ENCODE data around the gene APOBEC3B.
"Not testable (repeated sequence)": the region's sequence is repeated elsewhere in the genome, so short reads cannot be mapped to it uniquely, and the experiment has no call there.

APOBEC3B gene

DNA sequence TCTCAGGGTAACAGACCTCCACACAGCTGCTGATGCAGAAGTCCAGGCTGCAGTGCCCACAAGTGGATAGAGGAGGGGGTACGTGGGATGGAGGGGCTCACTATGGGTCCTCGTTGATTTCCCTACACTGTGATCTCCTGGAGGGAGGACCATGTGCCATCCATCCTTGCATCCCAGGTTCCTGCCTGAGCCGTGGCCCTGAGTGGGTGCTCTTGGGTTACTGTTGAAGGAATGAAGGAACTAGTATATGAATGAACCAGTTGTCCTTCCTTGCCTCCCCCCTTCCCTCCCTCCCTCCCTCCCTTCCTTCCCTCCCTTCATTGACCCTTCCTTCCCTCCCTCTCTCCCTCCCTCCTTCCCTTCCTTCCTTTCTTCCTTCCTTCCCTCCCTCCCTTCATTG lies 15.4 kb downstream of the APOBEC3B start:
- no peak for DNase-seq (ENCODE audit: low read depth)

DNA sequence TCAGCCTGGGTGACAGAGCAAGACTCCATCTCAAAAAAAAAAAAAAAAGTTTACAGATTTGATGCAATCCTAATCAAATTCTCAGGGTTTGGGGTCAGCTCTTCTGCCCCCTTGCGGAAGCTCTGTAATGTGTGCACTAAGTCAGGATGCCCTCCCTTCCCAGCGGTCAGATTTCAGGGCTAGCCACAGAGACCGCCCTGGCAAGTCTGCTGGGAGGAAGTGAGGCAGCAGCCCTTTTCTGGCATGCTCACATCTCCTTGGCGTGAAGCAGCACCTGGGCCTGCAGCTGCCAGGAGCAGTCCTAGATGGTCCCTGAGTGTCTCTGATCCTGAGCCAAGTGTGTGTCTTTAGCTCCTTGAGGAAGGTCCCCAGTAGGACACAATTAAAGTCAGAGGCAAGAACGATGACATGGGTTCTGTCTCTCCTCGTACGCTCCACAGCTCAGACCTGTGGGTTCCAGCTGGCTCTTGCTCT lies 21.1 kb downstream of the APOBEC3B start:
- DNase-seq (ENCODE audit: low read depth) = peak; percentile 82

DNA sequence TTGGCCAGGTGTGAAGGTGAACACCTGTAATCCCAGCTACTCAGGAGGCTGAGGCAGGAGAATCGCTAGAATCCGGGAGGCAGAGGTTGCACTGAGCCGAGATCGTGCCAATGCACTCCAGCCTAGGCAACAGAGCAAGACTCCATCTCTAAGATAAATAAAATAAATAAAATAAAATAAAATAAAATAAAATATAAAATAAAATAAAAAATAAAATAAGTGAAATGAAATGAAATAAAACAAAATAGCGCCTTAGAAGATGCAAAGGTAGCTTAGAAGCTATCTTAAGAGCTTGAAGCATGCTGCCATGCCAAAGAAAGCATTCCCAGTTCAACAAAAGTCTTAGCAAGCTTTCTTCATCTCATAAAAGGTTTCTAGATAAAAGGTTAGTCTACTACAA lies 25.0 kb downstream of the APOBEC3B start:
- DNase-seq (ENCODE audit: low read depth) = no peak

DNA sequence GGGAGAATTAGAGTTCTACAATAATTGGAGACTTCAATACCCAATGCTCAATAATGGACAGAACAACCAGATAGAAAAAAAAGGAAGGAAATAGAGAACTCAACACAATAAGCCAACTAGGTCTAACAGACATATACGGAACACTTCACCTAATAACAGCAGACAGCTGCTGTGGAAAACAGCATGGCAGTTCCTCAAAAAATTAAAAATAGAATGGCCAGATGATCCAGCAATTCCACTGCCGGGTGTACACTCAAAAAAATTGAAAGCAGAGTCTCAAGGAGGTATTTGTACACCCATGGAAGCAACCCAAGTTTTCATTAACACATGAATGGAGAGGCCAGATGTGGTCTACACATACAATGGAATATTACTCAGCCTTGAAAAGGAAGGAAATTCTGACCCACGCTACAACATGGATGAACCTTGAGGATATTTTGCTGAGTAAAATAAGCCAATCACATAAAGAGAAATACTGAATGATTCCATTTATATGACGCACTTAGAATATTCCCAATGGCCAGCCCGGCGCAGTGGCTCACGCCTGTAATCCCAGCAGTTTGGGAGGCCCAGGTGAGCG lies 26.2 kb downstream of the APOBEC3B start:
- not testable (repeated sequence) for DNase-seq (ENCODE audit: low read depth)

- DNase-seq (ENCODE audit: low read depth) = no peak
Measured at GRCh38 chr22:39010946-39011345, 28.8 kb downstream of the APOBEC3B start.

DNA sequence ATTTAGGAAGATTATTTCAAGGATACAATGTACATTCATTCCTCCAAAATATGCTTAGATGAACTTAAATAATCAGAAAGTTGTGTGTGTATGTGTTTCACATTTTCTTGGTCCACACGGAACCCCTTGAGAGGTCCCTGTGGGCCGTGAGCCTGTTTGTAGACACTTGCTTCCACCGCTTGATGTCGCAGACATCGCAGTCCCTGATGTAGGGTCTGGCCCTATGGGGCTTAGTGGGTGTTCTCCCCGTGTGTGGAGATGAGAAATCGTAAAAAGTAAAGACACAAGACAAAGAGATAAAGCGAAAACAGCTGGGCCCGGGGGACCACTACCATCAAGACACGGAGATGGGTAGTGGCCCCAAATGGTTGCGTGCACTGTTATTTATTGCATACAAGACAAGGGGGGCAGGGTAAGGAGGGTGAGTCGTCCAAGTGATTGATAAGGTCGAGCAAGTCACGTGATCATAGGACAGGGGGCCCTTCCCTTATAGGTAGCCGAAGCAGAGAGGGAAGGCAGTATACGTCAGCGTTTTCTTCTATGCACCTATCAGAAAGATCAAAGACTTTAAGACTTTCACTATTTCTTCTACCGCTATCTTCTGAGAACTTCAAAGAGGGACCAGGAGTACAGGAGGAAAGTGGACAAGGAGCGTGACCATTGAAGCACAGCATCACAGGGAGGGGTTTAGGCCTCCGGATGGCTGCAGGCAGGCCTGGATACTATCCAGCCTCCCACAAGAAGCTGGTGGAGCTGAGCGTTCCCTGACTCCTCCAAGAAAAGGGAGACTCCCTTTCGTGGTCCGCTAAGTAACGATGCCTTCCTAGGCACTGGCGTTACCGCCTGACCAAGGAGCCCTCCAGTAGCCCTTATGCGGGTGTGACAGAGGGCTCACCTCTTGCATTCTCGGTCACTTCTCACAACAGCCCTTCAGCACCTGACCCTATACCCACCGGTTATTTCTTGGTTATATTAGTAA lies 30.7 kb downstream of the APOBEC3B start:
- peak; percentile 61 for DNase-seq (ENCODE audit: low read depth)

- not testable (repeated sequence) for DNase-seq (ENCODE audit: low read depth)
Measured at GRCh38 chr22:39013561-39013941, 31.4 kb downstream of the APOBEC3B start.

GRCh38 chr22:39013942-39014722 lies 32.0 kb downstream of the APOBEC3B start, which contains the start of gene APOBEC3C:
Gene APOBEC3C (plus strand): TSS chr22:39014257. CDS start chr22:39014363, 106 bp downstream.
- DNase-seq (ENCODE audit: low read depth) = peak; percentile 94

DNA sequence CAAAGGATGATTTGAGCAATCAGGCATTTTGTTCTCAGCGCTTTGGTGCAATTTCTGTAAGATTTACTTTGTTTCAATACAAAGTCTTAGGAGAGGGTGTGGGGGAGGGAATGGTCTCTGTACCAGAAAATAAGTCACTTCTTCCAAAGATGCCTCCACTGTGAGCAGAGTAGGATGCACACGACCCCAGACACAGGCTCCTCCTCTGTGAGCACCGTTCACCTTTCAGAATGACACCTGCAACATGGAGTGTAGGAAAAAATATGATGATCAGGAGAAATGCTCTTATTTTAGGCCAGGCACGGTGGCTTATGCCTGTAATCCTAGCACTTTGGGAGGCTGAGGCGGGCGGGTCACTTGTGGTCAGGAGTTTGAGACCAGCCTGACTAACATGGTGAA lies 32.6 kb downstream of the APOBEC3B start:
- not testable (repeated sequence) for DNase-seq (ENCODE audit: low read depth)

DNA sequence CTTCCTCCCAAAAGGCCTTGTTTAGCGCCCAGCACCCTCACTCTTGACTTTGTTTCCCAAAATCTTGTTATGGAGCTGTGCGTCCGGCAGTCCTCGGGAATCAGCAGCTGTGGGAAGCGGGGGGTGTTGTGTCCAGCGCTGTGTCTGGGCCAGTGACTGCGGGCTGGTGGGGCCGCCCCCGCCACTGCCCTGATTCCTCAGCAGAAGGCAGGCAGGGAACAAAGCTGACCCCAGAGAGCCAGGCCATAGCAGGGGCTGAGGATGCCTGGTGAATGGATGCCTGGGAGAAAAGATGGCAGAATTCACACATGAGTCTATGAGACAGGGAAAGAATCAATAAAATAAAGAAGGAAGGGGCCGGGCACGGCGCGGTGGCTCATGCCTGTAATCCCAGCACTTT lies 34.4 kb downstream of the APOBEC3B start:
- DNase-seq (ENCODE audit: low read depth) = no peak

DNA sequence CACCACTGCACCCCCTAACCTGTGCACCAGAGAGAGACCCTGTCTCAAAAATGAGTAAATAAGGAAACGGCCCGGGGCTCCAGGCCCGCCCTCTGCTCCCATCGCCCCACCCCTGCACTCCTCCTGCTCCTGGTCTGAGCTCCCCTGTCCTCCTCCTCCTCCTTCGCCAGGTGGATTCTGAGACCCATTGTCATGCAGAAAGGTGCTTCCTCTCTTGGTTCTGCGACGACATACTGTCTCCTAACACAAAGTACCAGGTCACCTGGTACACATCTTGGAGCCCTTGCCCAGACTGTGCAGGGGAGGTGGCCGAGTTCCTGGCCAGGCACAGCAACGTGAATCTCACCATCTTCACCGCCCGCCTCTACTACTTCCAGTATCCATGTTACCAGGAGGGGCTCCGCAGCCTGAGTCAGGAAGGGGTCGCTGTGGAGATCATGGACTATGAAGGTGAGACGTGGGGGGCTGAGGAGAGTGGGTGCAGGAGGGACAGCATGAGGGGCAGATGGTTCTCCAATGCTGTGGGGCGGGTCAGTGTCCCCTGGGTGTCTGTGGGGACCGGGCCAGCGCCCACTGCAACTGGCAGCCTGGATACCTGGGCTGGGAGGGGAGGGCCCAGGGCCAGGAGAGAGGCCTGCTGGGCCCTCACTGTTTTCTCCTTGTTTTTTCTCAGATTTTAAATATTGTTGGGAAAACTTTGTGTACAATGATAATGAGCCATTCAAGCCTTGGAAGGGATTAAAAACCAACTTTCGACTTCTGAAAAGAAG lies 35.6 kb downstream of the APOBEC3B start:
- no peak for DNase-seq (ENCODE audit: low read depth)

DNA sequence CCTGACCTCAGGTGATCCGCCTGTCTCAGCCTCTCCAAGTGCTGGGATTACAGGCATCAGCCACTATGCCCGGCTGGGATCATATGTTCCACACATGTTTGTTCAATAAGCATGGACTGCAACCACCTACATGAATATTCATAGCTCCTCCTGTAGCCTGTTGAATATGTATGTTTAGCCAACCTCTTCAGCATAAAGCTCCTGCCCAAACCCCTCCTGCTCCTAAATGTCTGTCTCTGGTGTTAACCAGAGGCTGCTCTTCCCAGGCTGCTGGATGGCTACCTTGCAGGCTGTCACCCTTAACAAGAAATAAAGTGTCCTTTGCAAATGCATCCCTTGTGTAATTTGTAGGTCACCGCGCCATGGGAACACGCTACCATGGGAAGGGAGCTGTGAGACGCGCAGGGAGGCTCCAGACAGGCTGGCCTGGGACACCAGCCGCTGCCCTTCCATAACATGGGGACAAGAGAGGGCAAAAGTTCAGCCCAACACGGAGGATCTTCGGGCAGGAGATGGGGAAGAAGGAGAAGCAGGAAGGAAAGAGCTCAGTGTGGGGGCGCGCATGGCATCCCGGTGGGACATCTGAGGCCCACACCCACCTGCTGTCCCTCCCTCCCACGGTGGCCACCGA lies 38.0 kb downstream of the APOBEC3B start:
- peak; percentile 32 for DNase-seq (ENCODE audit: low read depth)

GRCh38 chr22:39021552-39022250 lies 39.6 kb downstream of the APOBEC3B start:
- DNase-seq (ENCODE audit: low read depth) = peak; percentile 6

DNA sequence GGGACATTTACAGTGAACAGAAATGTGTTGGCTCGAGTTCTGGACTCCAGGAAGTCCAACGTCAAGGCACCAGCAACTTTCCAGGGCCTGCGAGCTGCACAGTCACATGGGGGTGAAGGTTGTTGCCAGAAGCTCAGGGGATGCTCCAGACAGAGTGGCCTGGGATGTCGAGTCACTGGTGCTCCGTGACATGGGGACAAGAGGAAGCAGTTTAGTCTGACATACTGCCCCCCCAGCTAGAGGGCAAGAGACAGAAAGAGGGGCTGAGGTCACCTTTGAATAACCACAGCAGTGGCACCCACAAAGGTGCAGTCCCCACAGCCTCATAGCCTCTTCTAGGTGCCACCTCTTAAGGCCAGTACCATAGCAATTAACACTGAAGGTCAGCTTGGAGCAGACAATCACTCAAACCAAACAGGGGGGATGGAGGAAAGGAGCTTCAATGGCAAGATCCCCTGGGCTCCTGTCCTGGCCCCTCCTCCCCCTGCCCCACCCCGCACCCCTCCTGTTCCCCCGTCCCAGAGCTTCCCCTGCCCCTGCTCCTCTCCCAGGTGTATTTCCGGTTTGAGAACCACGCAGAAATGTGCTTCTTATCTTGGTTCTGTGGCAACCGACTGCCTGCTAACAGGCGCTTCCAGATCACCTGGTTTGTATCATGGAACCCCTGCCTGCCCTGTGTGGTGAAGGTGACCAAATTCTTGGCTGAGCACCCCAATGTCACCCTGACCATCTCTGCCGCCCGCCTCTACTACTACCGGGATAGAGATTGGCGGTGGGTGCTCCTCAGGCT lies 42.6 kb downstream of the APOBEC3B start:
- DNase-seq (ENCODE audit: low read depth) = no peak

- DNase-seq (ENCODE audit: low read depth) = peak; percentile 7
Measured at GRCh38 chr22:39026509-39027150, 44.5 kb downstream of the APOBEC3B start.

DNA sequence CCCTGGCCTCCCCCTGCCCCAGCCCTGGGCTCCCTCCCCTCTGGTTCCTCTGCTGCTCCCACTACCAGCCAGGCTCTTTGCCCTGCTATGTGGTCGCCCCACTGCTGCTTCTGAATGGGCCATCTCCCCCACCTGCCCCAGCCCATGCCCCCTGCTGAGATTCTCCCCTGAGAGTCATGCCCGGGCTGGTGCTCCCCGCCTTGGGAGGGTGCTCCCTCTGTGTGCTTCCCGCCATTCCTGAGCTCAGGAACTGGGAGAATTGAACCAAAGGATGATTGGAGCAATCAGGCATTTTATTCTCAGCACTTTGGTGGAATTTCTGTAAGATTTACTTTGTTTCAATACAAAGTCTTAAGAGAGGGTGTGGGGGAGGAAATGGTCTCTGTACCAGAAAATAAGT lies 45.6 kb downstream of the APOBEC3B start:
- no peak for DNase-seq (ENCODE audit: low read depth)

DNA sequence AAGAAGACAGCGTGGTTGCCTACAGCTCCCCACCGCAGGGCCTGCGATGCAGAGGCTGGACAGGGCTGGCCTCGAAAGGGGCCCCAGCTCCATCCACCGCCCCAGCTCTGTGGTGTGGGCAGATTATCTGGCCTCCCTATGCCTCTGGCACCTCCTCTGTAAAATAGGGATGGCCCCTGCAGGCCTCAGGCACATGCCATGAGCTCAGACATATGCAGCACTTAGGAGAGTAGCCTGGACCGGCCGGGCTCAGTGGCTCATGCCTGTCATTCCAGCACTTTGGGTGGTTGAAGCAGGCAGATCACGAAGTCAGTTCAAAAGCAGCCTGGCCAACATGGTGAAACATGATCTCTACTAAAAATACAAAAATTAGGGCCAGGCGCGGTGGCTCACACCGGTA lies 46.1 kb downstream of the APOBEC3B start:
- DNase-seq (ENCODE audit: low read depth) = no peak

GRCh38 chr22:39029227-39029626 lies 47.1 kb downstream of the APOBEC3B start:
- DNase-seq (ENCODE audit: low read depth) = no peak

DNA sequence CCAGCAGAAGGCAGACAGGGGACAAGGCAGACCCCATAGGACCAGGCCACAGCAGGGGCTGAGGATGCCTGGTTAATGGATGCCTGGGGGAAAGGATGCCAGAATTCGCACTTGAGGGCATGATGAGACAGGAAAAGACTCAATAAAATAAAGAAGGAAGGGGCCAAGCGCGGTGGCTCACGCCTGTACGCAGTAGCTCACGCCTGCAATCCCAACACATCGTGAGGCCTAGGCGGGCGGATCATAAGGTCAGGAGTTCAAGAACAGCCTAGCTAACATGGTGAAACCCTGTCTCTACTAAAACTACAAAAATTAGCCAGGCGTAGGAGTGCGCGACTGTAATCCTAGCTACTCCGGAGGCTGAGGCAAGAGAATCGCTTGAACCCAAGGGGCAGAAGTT lies 48.6 kb downstream of the APOBEC3B start:
- DNase-seq (ENCODE audit: low read depth) = no peak
